Keratinocyte (primary cell): ENCODE data around the gene SELENBP1. TPM values are rescaled to one million over a fixed set of nuclear protein-coding genes. Genes with fewer than 3 reads are reported as not detected.

Source experiments
- DNase-seq: peaks from one replicate; pipeline ENCODE4 v3.0.0-alpha.2; 2011; ENCODE audit warnings: low read depth, missing footprints, low spot score
- FAIRE-seq: peaks from 2 replicates; lab custom pipeline; 2011; peaks lifted over from hg19 to GRCh38; lab: Jason Lieb, UNC
- H2AFZ ChIP-seq: 2 replicates; pipeline ENCODE4 v1.6.0; 2012; ENCODE audit warnings: low read length, control low read depth, inconsistent platforms; ENCODE audit not compliant: control insufficient read depth
- H3K27ac ChIP-seq: 2 replicates; pipeline ENCODE4 v1.5.1; 2011; ENCODE audit warnings: low read length; ENCODE audit not compliant: control insufficient read depth, insufficient read depth
- H3K27me3 ChIP-seq: 3 replicates; pipeline ENCODE4 v1.6.0; 2011; ENCODE audit warnings: low read length; ENCODE audit not compliant: control insufficient read depth, insufficient read depth; ENCODE audit errors: extremely low read depth
- H3K36me3 ChIP-seq, 2 experiments: 2 replicates in 1 of 2; 3 replicates in 1 of 2; pipeline ENCODE4 v1.5.1; 2011; ENCODE audit warnings: low read length in 2 of 2, mild to moderate bottlenecking in 1 of 2; ENCODE audit not compliant: control insufficient read depth in 2 of 2, insufficient read depth in 2 of 2; ENCODE audit errors: extremely low read depth in 1 of 2
- H3K4me1 ChIP-seq: 3 replicates; pipeline ENCODE4 v1.5.1; 2011; ENCODE audit warnings: low read length; ENCODE audit not compliant: control insufficient read depth, insufficient read depth; ENCODE audit errors: extremely low read depth
- H3K4me2 ChIP-seq: 3 replicates; pipeline ENCODE4 v1.6.0; 2011; ENCODE audit warnings: low read depth, low read length; ENCODE audit not compliant: control insufficient read depth, insufficient read depth; ENCODE audit errors: extremely low read depth
- H3K4me3 ChIP-seq, 3 experiments: fragments of 200-600 bp in 1 of 3; sonication (generic) in 1 of 3; 2 replicates in 2 of 3; 3 replicates in 1 of 3; pipeline ENCODE4 v1.5.1; 2011 to 2016; ENCODE audit warnings: low read length in 3 of 3, mild to moderate bottlenecking in 3 of 3, control low read depth in 2 of 3, inconsistent platforms in 1 of 3, low read depth in 1 of 3, mixed read lengths in 1 of 3, mixed run types in 1 of 3, moderate library complexity in 1 of 3; ENCODE audit not compliant: control insufficient read depth in 2 of 3, insufficient read depth in 2 of 3; ENCODE audit errors: extremely low read depth in 1 of 3
- H3K79me2 ChIP-seq: 2 replicates; pipeline ENCODE4 v1.6.0; 2012; ENCODE audit warnings: low read length; ENCODE audit not compliant: control insufficient read depth, insufficient read depth
- H3K9ac ChIP-seq: 3 replicates; pipeline ENCODE4 v1.6.0; 2011; ENCODE audit warnings: low read length; ENCODE audit not compliant: control insufficient read depth, insufficient read depth; ENCODE audit errors: extremely low read depth
- H3K9me1 ChIP-seq: 3 replicates; pipeline ENCODE4 v1.6.0; 2011; ENCODE audit warnings: low read length; ENCODE audit not compliant: control insufficient read depth, insufficient read depth; ENCODE audit errors: extremely low read depth
- H3K9me3 ChIP-seq: 2 replicates; pipeline ENCODE4 v1.5.1; 2012; ENCODE audit warnings: low read depth, low read length; ENCODE audit not compliant: control insufficient read depth
- H4K20me1 ChIP-seq: 3 replicates; pipeline ENCODE4 v1.6.0; 2011; ENCODE audit warnings: low read length; ENCODE audit not compliant: control insufficient read depth, insufficient read depth; ENCODE audit errors: extremely low read depth
- EZH2 ChIP-seq: IDR thresholded peaks from one replicate; pipeline ENCODE4 v1.6.1; 2012; ENCODE audit warnings: inconsistent platforms, mild to moderate bottlenecking, low read length, moderate library complexity
- dilution Hi-C: fragments of 300-500 bp; cut with MboI; formaldehyde crosslinking; loops from one replicate; pipeline ENCODE4 v1.7.0; 2020; ENCODE audit warnings: low sequenced_read_pairs; ENCODE audit not compliant: extremely low pct_ligation_motif_present
- polyA plus RNA-seq, 5 experiments: library from polyadenylated mRNA; depleted of rRNA in 3 of 5; stranded (reverse) in 3 of 5; stranded (forward) in 1 of 5; unstranded in 1 of 5; fragments of >200 nt; gene quantifications; 1 replicate in 1 of 5; 2 replicates in 3 of 5; 3 replicates in 1 of 5; pipeline versions ENCODE4 v1.2.1 to v1.2.3, GENCODE V29; 2011 to 2012; ENCODE audit warnings: missing spikeins in 2 of 5, low read depth in 1 of 5, low replicate concordance in 1 of 5
- TF ChIP-seq, protein P1 (sequence below), 3 experiments: IDR thresholded peaks in 1 of 3; conservative IDR thresholded peaks in 1 of 3; optimal IDR thresholded peaks in 1 of 3; 2 replicates in 2 of 3; 3 replicates in 1 of 3; pipeline versions ENCODE3 to v1.5.1; 2011; ENCODE audit warnings: low read length in 3 of 3, mild to moderate bottlenecking in 3 of 3, moderate library complexity in 2 of 3, control low read depth in 1 of 3, inconsistent platforms in 1 of 3; ENCODE audit not compliant: insufficient read depth in 2 of 3; ENCODE audit errors: extremely low read depth in 1 of 3

SELENBP1 gene
- polyA plus RNA-seq, 1 donor (not counting 4 experiments of a cell fraction or from before 2014, with no cell fraction given): 3.0 TPM

DNA sequence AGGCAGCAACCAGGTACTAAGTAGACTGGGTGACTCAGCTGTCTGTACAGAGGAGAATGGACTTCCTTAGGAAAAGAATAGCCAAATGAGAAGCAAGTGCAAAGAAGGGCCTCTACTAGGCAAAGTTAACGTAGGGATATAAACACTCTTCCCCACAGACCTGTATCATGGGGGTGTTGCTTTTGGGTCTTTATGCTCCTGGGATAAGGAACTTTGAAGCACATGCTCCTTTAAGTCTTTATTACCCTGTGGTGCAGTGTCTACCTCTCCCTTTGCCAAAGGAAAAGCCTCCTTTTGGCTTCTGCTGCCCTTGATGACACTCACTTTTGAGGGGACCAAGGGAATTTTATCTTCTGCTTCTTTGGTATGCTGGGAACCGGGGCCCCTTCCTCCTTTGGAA lies 30.5 kb downstream of the SELENBP1 start:
- Histone ChIP-seq H3K27me3 (no peaks in the 10 kb centered on the region), H3K36me3 (peaks cover 18 to 21% of the 10 kb centered on the region in 2 experiments), H3K4me3 (no peak overlapping the region), H3K27ac (no peak overlapping the region), H2AFZ (no peak overlapping the region), H3K9me3 (no peaks in the 10 kb centered on the region), H3K4me1 (peaks cover 4% of the 10 kb centered on the region), H3K4me2 (no peak overlapping the region), H3K79me2 (no peaks in the 10 kb centered on the region), H3K9me1 (no peaks in the 10 kb centered on the region), H4K20me1 (no peaks in the 10 kb centered on the region), H3K9ac (no peak overlapping the region)
- no peak for FAIRE-seq
- no peak for DNase-seq
- TF ChIP-seq EZH2: no peak
- TF ChIP-seq, protein P1, sequence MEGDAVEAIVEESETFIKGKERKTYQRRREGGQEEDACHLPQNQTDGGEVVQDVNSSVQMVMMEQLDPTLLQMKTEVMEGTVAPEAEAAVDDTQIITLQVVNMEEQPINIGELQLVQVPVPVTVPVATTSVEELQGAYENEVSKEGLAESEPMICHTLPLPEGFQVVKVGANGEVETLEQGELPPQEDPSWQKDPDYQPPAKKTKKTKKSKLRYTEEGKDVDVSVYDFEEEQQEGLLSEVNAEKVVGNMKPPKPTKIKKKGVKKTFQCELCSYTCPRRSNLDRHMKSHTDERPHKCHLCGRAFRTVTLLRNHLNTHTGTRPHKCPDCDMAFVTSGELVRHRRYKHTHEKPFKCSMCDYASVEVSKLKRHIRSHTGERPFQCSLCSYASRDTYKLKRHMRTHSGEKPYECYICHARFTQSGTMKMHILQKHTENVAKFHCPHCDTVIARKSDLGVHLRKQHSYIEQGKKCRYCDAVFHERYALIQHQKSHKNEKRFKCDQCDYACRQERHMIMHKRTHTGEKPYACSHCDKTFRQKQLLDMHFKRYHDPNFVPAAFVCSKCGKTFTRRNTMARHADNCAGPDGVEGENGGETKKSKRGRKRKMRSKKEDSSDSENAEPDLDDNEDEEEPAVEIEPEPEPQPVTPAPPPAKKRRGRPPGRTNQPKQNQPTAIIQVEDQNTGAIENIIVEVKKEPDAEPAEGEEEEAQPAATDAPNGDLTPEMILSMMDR (optimal IDR thresholded peaks at IDR 0.05 in 1 of 3, IDR thresholded peaks at IDR 0.05 in 1 of 3, conservative IDR thresholded peaks at IDR 0.05 in 1 of 3; ENCODE audit: extremely low read depth in 1 of 3, insufficient read depth in 2 of 3, low read length in 3 of 3): no peak
- dilution Hi-C loops: no loop called here

DNA sequence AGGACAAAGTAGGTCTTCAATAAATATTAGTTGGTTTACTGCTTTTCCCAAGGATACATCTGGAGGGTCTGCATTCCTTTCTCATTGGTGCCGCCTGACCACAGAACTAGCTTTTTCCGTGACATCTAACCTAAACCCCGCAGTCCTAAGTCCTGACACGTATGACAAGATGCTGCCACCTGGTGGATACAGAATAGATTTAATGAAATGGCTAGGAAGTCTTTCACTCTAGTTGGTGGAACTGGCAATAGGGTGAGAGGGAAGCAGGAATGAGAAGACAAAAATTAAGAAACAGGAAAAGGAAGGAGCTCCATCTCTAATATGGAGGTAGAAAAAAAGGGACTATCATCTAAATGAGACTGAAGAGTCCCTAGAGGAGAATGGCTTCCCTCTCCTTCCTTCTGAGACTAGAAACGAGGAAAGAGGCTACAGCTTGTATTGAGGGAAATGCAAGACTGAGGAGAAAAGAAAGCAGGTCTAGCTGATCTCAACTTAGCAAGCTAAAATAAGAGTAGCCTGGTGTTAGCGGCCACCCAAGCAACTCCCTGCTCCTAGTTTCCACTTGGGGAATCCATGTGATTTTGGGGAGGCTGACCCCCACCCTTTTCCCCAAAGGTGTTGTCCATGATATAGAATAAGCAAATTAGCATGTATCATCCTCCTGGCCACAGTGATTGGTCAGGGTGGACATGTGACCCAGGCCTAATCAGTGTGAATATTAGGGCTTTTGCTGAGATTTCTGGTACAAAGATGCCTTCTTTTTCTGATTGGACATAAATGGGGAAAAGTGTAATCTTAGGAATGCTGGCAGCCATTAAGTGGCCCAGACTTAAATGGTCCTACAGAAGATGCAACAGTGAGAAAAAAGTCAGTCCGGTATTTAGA lies 31.4 kb downstream of the SELENBP1 start:
- DNase-seq: no peak

More for the DNA sequence above, 31.4 kb downstream of the SELENBP1 start:
- no peaks in the 10 kb centered on the region for H4K20me1 ChIP-seq
- H2AFZ ChIP-seq: no peak overlapping the region
- H3K9me1 ChIP-seq: no peaks in the 10 kb centered on the region
- no peaks in the 10 kb centered on the region for H3K27me3 ChIP-seq
- H3K4me1 ChIP-seq: peaks cover under 1% of the 10 kb centered on the region
- no peak overlapping the region for H3K4me3 ChIP-seq
- H3K27ac ChIP-seq: no peak overlapping the region
- peak; percentile 49 for FAIRE-seq
- peaks cover 18 to 19% of the 10 kb centered on the region in 2 experiments for H3K36me3 ChIP-seq
- no peak overlapping the region for H3K4me2 ChIP-seq
- no peak overlapping the region for H3K9ac ChIP-seq
- dilution Hi-C loops: no loop called here
- H3K79me2 ChIP-seq: no peaks in the 10 kb centered on the region
- H3K9me3 ChIP-seq: no peaks in the 10 kb centered on the region
- TF ChIP-seq, protein P1 (optimal IDR thresholded peaks at IDR 0.05 in 1 of 3, IDR thresholded peaks at IDR 0.05 in 1 of 3, conservative IDR thresholded peaks at IDR 0.05 in 1 of 3; ENCODE audit: extremely low read depth in 1 of 3, insufficient read depth in 2 of 3, low read length in 3 of 3): peak; percentile 50 to 76 (median 73)
- no peak for TF ChIP-seq EZH2
